Suppressor macrophage treated with lipopolysaccharide for 4 hours (primary cell): ENCODE data around the gene LARP6.
"Not testable (repeated sequence)": the region's sequence is repeated elsewhere in the genome, so short reads cannot be mapped to it uniquely, and the experiment has no call there.

Experiments
- DNase-seq: peaks from one replicate; pipeline ENCODE4 v3.0.0-alpha.2; 2020

The LARP6 gene

GRCh38 chr15:70858614-70859321 is 4.8 kb upstream of the LARP6 start:
- not testable (repeated sequence) for DNase-seq

GRCh38 chr15:70857562-70858285 is 3.8 kb upstream of the LARP6 start:
- no peak for DNase-seq

GRCh38 chr15:70856884-70857561 is 3.1 kb upstream of the LARP6 start:
- DNase-seq: no peak

GRCh38 chr15:70856177-70856883 is 2.4 kb upstream of the LARP6 start:
- no peak for DNase-seq

GRCh38 chr15:70855764-70856163 is 1.8 kb upstream of the LARP6 start:
- no peak for DNase-seq

GRCh38 chr15:70854666-70854976 is 664 bp upstream of the LARP6 start:
- no peak for DNase-seq

- no peak for DNase-seq
These were observed 512 bp downstream of the LARP6 start for GRCh38 chr15:70853318-70853972.

- DNase-seq: no peak
These were observed 1.2 kb downstream of the LARP6 start for GRCh38 chr15:70852501-70853317.

GRCh38 chr15:70851889-70852288 is 2.1 kb downstream of the LARP6 start:
- no peak for DNase-seq

GRCh38 chr15:70845602-70846360 is 8.2 kb downstream of the LARP6 start:
- DNase-seq: no peak

- DNase-seq: no peak
These were observed 16.5 kb downstream of the LARP6 start for GRCh38 chr15:70837476-70837875.

- DNase-seq: no peak
These were observed 18.1 kb downstream of the LARP6 start for GRCh38 chr15:70835841-70836240.

- no peak for DNase-seq
These were observed 18.5 kb downstream of the LARP6 start for GRCh38 chr15:70835415-70835814.

- no peak for DNase-seq
These were observed 19.0 kb downstream of the LARP6 start for GRCh38 chr15:70834999-70835398.

- no peak for DNase-seq
These were observed 19.8 kb downstream of the LARP6 start for GRCh38 chr15:70833861-70834765.

- no peak for DNase-seq
These were observed 20.5 kb downstream of the LARP6 start for GRCh38 chr15:70833422-70833821.

GRCh38 chr15:70832176-70832575 is 21.8 kb downstream of the LARP6 start:
- DNase-seq: no peak

GRCh38 chr15:70831094-70831911 is 22.7 kb downstream of the LARP6 start:
- no peak for DNase-seq

- DNase-seq: no peak
These were observed 23.3 kb downstream of the LARP6 start for GRCh38 chr15:70830615-70831014.
